ENCODE data around the gene MMGT1.

- TF ChIP-seq CTCF (IDR thresholded peaks at IDR 0.05) (no peak), POLR2A (IDR thresholded peaks at IDR 0.05) (no peak)
These were observed 59.4 kb downstream of the MMGT1 start for GRCh38 chrX:135914404-135914803.
